Kidney epithelial cell (primary cell): ENCODE measurements around the gene MYLK. TPM values are rescaled to one million over a fixed set of nuclear protein-coding genes. Genes with fewer than 3 reads are reported as not detected.
"Not testable (repeated sequence)": the region's sequence is repeated elsewhere in the genome, so short reads cannot be mapped to it uniquely, and the experiment has no call there.

Source experiments
- DNase-seq: peaks from one replicate; pipeline ENCODE4 v3.0.0-alpha.2; 2010; ENCODE audit warnings: low read depth
- H3K27me3 ChIP-seq: 2 replicates; pipeline ENCODE4 v1.6.0; 2011; ENCODE audit warnings: low read length; ENCODE audit not compliant: control insufficient read depth, insufficient read depth
- H3K36me3 ChIP-seq: 2 replicates; pipeline ENCODE4 v1.5.1; 2011; ENCODE audit warnings: low read length; ENCODE audit not compliant: control insufficient read depth, insufficient read depth
- H3K4me3 ChIP-seq: 2 replicates; pipeline ENCODE4 v1.5.1; 2011; ENCODE audit warnings: low read depth, mild to moderate bottlenecking, control low read depth, low read length
- total RNA-seq: library from RNA; depleted of rRNA; stranded (reverse); fragments of >200 nt; gene quantifications from 2 replicates; pipeline ENCODE4 v1.2.3, GENCODE V29; 2015
- TF ChIP-seq, protein P1 (sequence below): IDR thresholded peaks from 2 replicates; pipeline ENCODE4 v1.5.1; 2011; ENCODE audit warnings: mild to moderate bottlenecking, moderate library complexity, low read length, control low read depth, inconsistent platforms; ENCODE audit not compliant: insufficient read depth, poor library complexity, severe bottlenecking

Gene MYLK
- total RNA-seq, 1 donor from 2014 or later, result 49.7 TPM

- Histone ChIP-seq H3K36me3 (peaks cover 2% of the 10 kb centered on the region), H3K4me3 (no peak overlapping the region), H3K27me3 (no peaks in the 10 kb centered on the region)
- TF ChIP-seq, protein P1, sequence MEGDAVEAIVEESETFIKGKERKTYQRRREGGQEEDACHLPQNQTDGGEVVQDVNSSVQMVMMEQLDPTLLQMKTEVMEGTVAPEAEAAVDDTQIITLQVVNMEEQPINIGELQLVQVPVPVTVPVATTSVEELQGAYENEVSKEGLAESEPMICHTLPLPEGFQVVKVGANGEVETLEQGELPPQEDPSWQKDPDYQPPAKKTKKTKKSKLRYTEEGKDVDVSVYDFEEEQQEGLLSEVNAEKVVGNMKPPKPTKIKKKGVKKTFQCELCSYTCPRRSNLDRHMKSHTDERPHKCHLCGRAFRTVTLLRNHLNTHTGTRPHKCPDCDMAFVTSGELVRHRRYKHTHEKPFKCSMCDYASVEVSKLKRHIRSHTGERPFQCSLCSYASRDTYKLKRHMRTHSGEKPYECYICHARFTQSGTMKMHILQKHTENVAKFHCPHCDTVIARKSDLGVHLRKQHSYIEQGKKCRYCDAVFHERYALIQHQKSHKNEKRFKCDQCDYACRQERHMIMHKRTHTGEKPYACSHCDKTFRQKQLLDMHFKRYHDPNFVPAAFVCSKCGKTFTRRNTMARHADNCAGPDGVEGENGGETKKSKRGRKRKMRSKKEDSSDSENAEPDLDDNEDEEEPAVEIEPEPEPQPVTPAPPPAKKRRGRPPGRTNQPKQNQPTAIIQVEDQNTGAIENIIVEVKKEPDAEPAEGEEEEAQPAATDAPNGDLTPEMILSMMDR, result no peak
- no peak for DNase-seq
Observed at GRCh38 chr3:123712077-123712860, 171.9 kb downstream of the MYLK start.

DNA sequence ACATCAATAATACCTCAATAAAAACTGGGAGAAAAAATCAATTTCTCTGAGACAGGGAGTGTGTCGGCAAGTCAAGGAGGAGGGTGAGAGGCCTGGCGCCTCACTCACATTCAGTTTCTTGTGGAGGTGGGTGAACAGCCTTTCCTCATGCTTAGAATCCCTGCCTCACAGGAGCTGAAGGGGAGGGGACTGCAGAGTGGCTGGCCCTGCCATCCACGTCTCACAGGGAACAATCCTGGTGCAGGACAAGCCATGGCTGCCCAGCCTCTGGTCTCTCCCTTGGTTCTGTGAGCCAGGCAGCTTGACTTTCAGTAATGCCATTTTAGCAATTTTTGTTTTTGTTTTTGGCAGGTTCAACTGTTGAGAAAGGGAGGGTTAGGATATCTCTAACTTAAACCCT lies 172.8 kb downstream of the MYLK start:
- Histone ChIP-seq H3K4me3 (no peak overlapping the region), H3K27me3 (no peaks in the 10 kb centered on the region), H3K36me3 (peaks cover 3% of the 10 kb centered on the region)
- TF ChIP-seq, protein P1, result no peak
- DNase-seq, result no peak

- peaks cover 3% of the 10 kb centered on the region for H3K36me3 ChIP-seq
- H3K27me3 ChIP-seq, result no peaks in the 10 kb centered on the region
- no peak overlapping the region for H3K4me3 ChIP-seq
- TF ChIP-seq, protein P1, result no peak
- no peak for DNase-seq
Observed at GRCh38 chr3:123708531-123708930, 175.6 kb downstream of the MYLK start.

GRCh38 chr3:123707641-123708040 lies 176.5 kb downstream of the MYLK start:
- not testable (repeated sequence) for H3K27me3 ChIP-seq, DNase-seq, H3K36me3 ChIP-seq, H3K4me3 ChIP-seq

DNA sequence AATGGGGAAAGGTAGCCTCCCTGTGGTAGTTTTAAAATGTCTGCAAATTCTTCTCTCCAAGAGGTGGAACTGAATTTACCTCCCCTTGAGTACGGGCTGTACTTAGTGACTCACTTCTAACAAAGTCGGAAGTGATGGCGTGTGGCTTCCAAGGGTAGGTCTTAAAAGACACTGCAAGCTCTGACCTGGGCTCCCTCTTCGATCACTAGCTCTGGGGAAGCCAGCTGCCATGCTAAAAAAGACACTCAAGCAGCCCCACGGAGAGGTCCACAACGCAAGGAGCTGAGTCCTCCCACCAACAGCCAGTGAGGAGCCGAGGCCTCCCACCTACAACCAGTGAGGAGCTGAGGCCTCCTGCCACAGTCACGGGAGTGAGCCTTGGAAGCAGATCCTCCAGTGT lies 177.3 kb downstream of the MYLK start:
- H3K27me3 ChIP-seq, result no peaks in the 10 kb centered on the region
- no peak for DNase-seq
- TF ChIP-seq, protein P1, result no peak
- no peak overlapping the region for H3K4me3 ChIP-seq
- H3K36me3 ChIP-seq, result peaks cover 5% of the 10 kb centered on the region

DNA sequence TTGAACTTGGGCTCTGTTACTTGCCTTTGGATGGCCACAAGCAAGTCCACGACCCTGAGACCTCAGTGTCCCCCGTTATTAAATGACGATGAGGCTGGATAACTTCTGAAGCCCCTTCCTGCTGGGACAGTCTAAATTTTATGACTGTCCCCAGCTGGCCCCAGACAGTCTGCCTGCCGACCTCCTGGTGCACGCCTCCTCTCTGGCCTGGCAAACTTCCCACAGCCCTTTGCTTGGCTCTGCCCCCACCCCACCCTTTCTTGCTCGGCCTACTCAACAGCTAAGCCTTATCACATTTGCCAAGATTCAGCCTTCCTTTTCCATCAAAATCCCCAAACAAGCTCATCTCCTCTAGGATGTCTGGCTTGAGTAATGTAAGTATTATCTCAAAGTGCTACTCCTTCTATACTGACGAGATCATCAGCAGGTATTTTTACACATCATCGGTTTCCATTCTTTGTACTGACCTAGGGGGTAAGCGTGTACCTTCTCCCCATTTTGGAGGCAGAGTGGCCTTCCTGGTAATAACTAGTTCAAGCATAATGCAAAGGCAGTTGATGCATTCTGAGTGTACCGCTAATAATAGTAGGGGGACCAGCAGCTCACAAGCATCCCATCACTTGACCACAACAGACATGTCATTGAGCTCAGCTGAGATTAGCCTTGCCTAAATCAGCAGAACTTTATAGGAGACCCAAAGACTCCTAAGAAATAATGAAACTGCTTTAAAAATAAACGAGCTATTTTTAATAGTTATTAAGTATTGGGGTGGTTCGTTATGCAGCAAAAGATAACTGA lies 178.4 kb downstream of the MYLK start:
- Histone ChIP-seq H3K4me3 (no peak overlapping the region), H3K36me3 (peaks cover 5% of the 10 kb centered on the region), H3K27me3 (no peaks in the 10 kb centered on the region)
- DNase-seq, result no peak
- TF ChIP-seq, protein P1, result no peak

DNA sequence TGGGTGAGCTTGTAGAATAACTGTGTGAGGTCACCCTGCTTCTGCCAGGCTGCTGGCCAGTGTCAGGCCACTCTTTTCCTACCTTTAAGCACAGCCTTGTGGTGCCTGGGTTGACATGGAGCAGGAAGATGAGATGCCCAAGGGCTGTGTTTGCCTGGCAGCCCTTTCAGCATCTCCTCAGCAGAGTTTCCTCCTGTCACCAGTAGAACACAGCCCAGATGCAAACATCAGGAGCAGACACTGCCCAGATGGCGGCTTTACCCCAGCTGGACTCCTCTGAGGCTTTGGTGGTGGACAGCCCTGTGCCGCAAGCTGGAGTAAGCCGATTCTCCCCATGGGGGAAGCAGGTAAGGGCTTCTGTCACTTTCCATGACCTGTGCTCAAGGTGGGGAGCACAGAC lies 180.5 kb downstream of the MYLK start:
- not testable (repeated sequence) for H3K27me3 ChIP-seq, H3K36me3 ChIP-seq, DNase-seq, H3K4me3 ChIP-seq
